Mesenchymal stem cell (in vitro differentiated cells and primary cell): ENCODE results near the gene TEX54. TPM values are rescaled to one million over a fixed set of nuclear protein-coding genes. Genes with fewer than 3 reads are reported as not detected.
A peak's percentile ranks its signal among the peaks of the same experiment; 100 is the strongest.

Source experiments
- DNase-seq: peaks from one replicate; pipeline ENCODE4 v3.0.0-alpha.2; 2013
- H2AFZ ChIP-seq: one replicate; pipeline ENCODE4 v1.6.1; 2013; ENCODE audit warnings: low read depth, mild to moderate bottlenecking, control low read depth, inconsistent platforms, low read length, moderate library complexity
- H2AK5ac ChIP-seq: 2 replicates; pipeline ENCODE4 v1.6.1; 2013; ENCODE audit warnings: low read length, moderate library complexity, mild to moderate bottlenecking, inconsistent platforms; ENCODE audit not compliant: severe bottlenecking
- H2BK120ac ChIP-seq: one replicate; pipeline ENCODE4 v1.6.1; 2013; ENCODE audit warnings: low read depth, mild to moderate bottlenecking, inconsistent platforms, low read length, moderate library complexity
- H2BK12ac ChIP-seq, 2 experiments: one replicate each; pipeline ENCODE4 v1.6.1; 2013; ENCODE audit warnings: inconsistent platforms in 2 of 2, low read length in 2 of 2, mild to moderate bottlenecking in 2 of 2, moderate library complexity in 2 of 2, control low read depth in 1 of 2
- H2BK15ac ChIP-seq: one replicate; pipeline ENCODE4 v1.6.1; 2013; ENCODE audit warnings: mild to moderate bottlenecking, low read depth, inconsistent platforms; ENCODE audit not compliant: poor library complexity, severe bottlenecking
- H2BK5ac ChIP-seq: 2 replicates; pipeline ENCODE4 v1.6.1; 2013; ENCODE audit warnings: low read depth, mild to moderate bottlenecking, low read length, control low read depth, inconsistent platforms; ENCODE audit not compliant: poor library complexity, severe bottlenecking
- H3K14ac ChIP-seq, 2 experiments: one replicate each; pipeline ENCODE4 v1.6.1; 2013; ENCODE audit warnings: inconsistent platforms in 2 of 2, low read length in 2 of 2, control low read depth in 1 of 2, mild to moderate bottlenecking in 1 of 2, moderate library complexity in 1 of 2
- H3K18ac ChIP-seq, 2 experiments: one replicate each; pipeline ENCODE4 v1.6.1; 2013; ENCODE audit warnings: inconsistent platforms in 2 of 2, low read length in 2 of 2, control low read depth in 1 of 2, low read depth in 1 of 2, mild to moderate bottlenecking in 1 of 2
- H3K23ac ChIP-seq, 2 experiments: one replicate each; pipeline ENCODE4 v1.6.1; 2013; ENCODE audit warnings: inconsistent platforms in 2 of 2, low read length in 2 of 2, mild to moderate bottlenecking in 2 of 2, moderate library complexity in 2 of 2, control low read depth in 1 of 2
- H3K27ac ChIP-seq: 2 replicates; pipeline ENCODE4 v1.5.1; 2013; ENCODE audit warnings: mild to moderate bottlenecking, moderate library complexity, low read length, control low read depth, inconsistent platforms; ENCODE audit not compliant: poor library complexity, severe bottlenecking
- H3K27me3 ChIP-seq, 2 experiments: 2 replicates each; pipeline versions ENCODE4 v1.6.1 to v1.7.0; 2013; ENCODE audit warnings: low read length in 2 of 2, mild to moderate bottlenecking in 2 of 2, moderate library complexity in 2 of 2, control low read depth in 1 of 2, inconsistent platforms in 1 of 2; ENCODE audit not compliant: control insufficient read depth in 1 of 2, insufficient read depth in 1 of 2
- H3K36me3 ChIP-seq, 2 experiments: 2 replicates each; pipeline versions ENCODE4 v1.6.1 to v1.7.0; 2013; ENCODE audit warnings: low read length in 2 of 2, control low read depth in 1 of 2, inconsistent platforms in 1 of 2, low read depth in 1 of 2, mild to moderate bottlenecking in 1 of 2; ENCODE audit not compliant: insufficient read depth in 2 of 2, control insufficient read depth in 1 of 2
- H3K4ac ChIP-seq, 2 experiments: one replicate each; pipeline ENCODE4 v1.6.1; 2013; ENCODE audit warnings: inconsistent platforms in 2 of 2, low read length in 2 of 2, mild to moderate bottlenecking in 2 of 2, moderate library complexity in 2 of 2, control low read depth in 1 of 2, low read depth in 1 of 2
- H3K4me1 ChIP-seq: 2 replicates; pipeline ENCODE4 v1.6.1; 2013; ENCODE audit warnings: low read depth, low read length, control low read depth; ENCODE audit not compliant: control insufficient read depth, insufficient read depth
- H3K4me2 ChIP-seq: 2 replicates; pipeline ENCODE4 v1.6.1; 2013; ENCODE audit warnings: low read length, mild to moderate bottlenecking, inconsistent platforms; ENCODE audit not compliant: poor library complexity, severe bottlenecking
- H3K4me3 ChIP-seq, 2 experiments: 2 replicates each; pipeline versions ENCODE4 v1.5.1 to v1.7.0; 2013; ENCODE audit warnings: low read length in 2 of 2, mild to moderate bottlenecking in 2 of 2, control low read depth in 1 of 2, low read depth in 1 of 2; ENCODE audit not compliant: insufficient read depth in 1 of 2
- H3K79me1 ChIP-seq: replicated peaks from 2 replicates; pipeline ENCODE4 v1.6.1; 2013; ENCODE audit warnings: mild to moderate bottlenecking, control low read depth, low read length, inconsistent platforms; ENCODE audit not compliant: poor library complexity, severe bottlenecking
- H3K9ac ChIP-seq: 2 replicates; pipeline ENCODE4 v1.7.0; 2013; ENCODE audit warnings: mild to moderate bottlenecking, low read length, moderate library complexity
- H3K9me3 ChIP-seq: 2 replicates; pipeline ENCODE4 v1.7.0; 2013; ENCODE audit warnings: mild to moderate bottlenecking, low read length; ENCODE audit not compliant: control insufficient read depth
- H4K8ac ChIP-seq: one replicate; pipeline ENCODE4 v1.6.1; 2013; ENCODE audit warnings: inconsistent platforms, mild to moderate bottlenecking, low read length, moderate library complexity
- H4K91ac ChIP-seq: one replicate; pipeline ENCODE4 v1.6.1; 2013; ENCODE audit warnings: mild to moderate bottlenecking, low read length, inconsistent platforms
- WGBS: methylation state at CpG from one replicate; pipeline ENCODE4 v1.1.7; 2013; ENCODE audit warnings: mixed read lengths; 5-methylcytosine and 5-hydroxymethylcytosine counted together
- polyA plus RNA-seq, 2 experiments: library from polyadenylated mRNA; stranded (reverse); fragments of 200-250 nt; gene quantifications; one replicate each; pipeline ENCODE4 v1.2.3, GENCODE V29; 2013

Gene TEX54
- polyA plus RNA-seq (2013, experiment 1 of 2): not detected
- 0.16 TPM for polyA plus RNA-seq (2013, experiment 2 of 2)

DNA sequence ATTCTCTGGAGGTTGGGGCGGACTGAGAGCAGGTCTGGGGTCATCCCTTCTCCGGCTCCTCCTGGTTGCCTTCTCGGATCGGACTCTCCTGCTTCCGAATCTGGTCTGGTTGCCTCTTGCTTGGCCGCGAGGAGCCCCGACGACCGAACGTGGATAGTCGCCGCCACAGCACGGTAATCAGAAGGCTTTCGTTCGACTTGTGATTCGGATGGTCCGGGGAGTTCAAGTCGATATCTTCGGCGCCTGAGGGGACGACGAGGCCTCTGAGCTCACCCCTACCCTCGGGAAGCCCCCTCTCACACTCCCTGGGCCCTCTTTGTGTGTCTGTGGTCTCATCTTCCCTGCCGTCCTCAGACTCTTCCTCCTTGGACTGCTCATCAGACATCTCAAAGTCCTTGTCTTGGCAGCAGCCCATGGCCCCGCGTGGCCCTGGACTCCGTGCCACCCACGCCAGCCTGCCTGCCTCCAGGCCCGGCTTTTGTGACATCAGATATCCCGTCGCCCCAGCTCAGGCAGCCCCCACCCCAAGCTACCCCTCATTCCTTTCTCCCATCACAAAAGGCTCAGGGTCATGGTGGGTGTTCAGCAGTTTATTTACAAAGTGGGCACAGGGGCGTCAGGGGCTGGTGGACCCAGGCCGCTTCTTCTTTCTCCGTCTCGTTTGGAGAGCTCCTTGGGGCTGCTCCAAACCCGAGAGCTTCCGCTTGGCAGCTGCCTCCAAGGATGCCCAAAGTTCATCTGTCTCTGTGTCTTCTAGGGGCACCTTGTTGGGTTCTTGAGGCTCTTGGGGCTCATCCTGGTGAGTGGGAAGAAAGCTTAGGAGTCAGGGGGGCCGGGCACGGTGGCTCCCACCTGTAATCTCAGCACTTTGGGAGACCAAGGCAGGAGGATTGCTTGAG is at the start of gene TEX54:
TEX54 (minus strand) TSS at position 506 of the 899 bp plus-strand sequence.
- H3K9me3 ChIP-seq: no peaks in the 10 kb centered on the region
- H2AK5ac ChIP-seq: no peak within 1 kb of the TSS
- WGBS: 15% methylated on average over 39 of the region's 40 CpGs
- H4K91ac ChIP-seq: peak within 1 kb of the TSS; percentile 96
- H3K4me2 ChIP-seq: peak within 1 kb of the TSS; percentile 82
- DNase-seq: no peak
- peak within 1 kb of the TSS; percentile 48 to 93 for H3K4ac ChIP-seq
- peak within 1 kb of the TSS; percentile 88 to 90 for H3K18ac ChIP-seq
- H3K79me1 ChIP-seq: peaks cover 21% of the 10 kb centered on the region
- peak within 1 kb of the TSS; percentile 84 for H2BK120ac ChIP-seq
- peak within 1 kb of the TSS in 1 of 2 experiments; percentile 78 for H3K23ac ChIP-seq
- H2BK15ac ChIP-seq: peak within 1 kb of the TSS; percentile 88
- H3K14ac ChIP-seq: peak within 1 kb of the TSS in 1 of 2 experiments; percentile 88
- H3K27ac ChIP-seq: peak within 1 kb of the TSS; percentile 82
- H4K8ac ChIP-seq: peak within 1 kb of the TSS; percentile 98
- H2AFZ ChIP-seq: peak within 1 kb of the TSS; percentile 96
- no peaks in the 10 kb centered on the region for H3K27me3 ChIP-seq
- peak within 1 kb of the TSS; percentile 98 for H3K9ac ChIP-seq
- peak within 1 kb of the TSS; percentile 85 to 98 for H3K4me3 ChIP-seq
- peaks cover 17% of the 10 kb centered on the region for H3K4me1 ChIP-seq
- peak within 1 kb of the TSS; percentile 83 for H2BK5ac ChIP-seq
- peak within 1 kb of the TSS in 1 of 2 experiments; percentile 75 for H2BK12ac ChIP-seq
- peaks cover 42 to 49% of the 10 kb centered on the region in 2 experiments for H3K36me3 ChIP-seq

DNA sequence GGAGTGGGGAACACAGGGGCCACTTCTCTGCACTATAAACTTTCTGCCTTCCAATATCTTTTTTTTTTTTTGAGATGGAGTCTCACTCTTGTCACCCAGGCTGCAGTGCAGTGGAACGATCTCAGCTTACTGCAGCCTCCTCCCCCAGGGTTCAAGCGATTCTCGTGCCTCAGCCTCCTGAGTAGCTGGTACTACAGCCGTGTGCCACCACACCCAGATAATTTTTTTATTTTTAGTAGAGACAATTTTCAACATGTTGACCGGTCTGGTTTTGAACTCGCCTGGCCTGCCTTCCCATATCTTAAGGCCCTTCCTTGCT is 49.7 kb upstream of the TEX54 start:
- Histone ChIP-seq H2BK12ac (no peak overlapping the region), H3K36me3 (peaks cover 40 to 56% of the 10 kb centered on the region in 2 experiments), H3K9me3 (no peaks in the 10 kb centered on the region), H2BK5ac (no peak overlapping the region), H2BK120ac (peak overlapping the region; percentile 92), H4K91ac (no peak overlapping the region), H3K4ac (no peak overlapping the region), H4K8ac (no peak overlapping the region), H3K14ac (no peak overlapping the region), H2BK15ac (no peak overlapping the region), H3K27me3 (no peaks in the 10 kb centered on the region), H2AK5ac (no peak overlapping the region), H3K4me2 (peak overlapping the region; percentile 64), H3K23ac (no peak overlapping the region), H3K18ac (no peak overlapping the region), H3K79me1 (peaks cover 21% of the 10 kb centered on the region), H3K4me3 (peak overlapping the region in 1 of 2 experiments; percentile 99), H3K4me1 (peaks cover 19% of the 10 kb centered on the region), H3K27ac (peak overlapping the region; percentile 98), H2AFZ (no peak overlapping the region), H3K9ac (peak overlapping the region; percentile 100)
- 54% methylated on average over 6 of the region's 6 CpGs for WGBS
- DNase-seq: no peak

DNA sequence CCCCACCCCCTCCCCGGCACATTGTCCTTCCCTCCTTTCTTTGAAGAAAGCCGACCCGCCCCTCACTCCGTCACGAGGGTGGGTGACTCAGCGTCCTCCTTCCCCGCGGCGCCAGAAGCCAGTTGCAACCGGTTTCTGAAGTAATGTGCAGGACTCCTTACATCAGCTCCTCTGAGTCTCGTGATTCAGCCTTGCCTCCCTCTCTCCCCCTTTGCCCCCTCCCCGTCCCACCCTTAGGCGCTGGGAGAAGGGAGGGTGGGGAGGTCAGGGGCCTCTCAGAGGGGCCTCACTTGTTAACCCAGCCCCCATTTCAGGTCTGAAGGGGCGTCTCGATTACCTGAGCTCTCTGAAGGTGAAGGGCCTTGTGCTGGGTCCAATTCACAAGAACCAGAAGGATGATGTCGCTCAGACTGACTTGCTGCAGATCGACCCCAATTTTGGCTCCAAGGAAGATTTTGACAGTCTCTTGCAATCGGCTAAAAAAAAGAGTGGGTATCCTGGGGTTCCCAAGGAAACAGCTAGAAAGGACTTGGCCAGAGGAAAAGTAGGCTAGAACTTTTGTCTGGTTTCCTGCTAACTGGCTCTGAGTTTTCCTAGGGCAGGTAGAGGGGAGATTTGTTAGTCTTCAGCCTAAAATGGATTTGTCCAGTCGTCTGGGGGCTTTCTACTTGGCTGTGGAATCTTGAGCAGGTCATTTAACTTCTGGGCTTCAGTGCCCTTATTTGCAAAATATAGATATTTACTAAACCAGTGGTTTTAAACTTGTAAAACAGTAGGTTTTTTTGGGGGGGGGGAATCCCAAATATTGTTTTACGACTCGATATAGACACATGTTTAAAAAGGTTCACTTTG is 49.2 kb upstream of the TEX54 start:
- Histone ChIP-seq H2AK5ac (peak overlapping the region; percentile 37), H2BK120ac (peak overlapping the region; percentile 97), H3K36me3 (peaks cover 34 to 50% of the 10 kb centered on the region in 2 experiments), H3K14ac (peak overlapping the region in 1 of 2 experiments; percentile 2), H3K9me3 (no peaks in the 10 kb centered on the region), H2BK12ac (peak overlapping the region in 1 of 2 experiments; percentile 25), H3K4me3 (peak overlapping the region; percentile 95 to 99), H3K4me1 (peaks cover 19% of the 10 kb centered on the region), H3K27ac (peak overlapping the region; percentile 98), H3K4ac (peak overlapping the region; percentile 84 to 91), H3K4me2 (peak overlapping the region; percentile 64), H3K79me1 (peaks cover 17% of the 10 kb centered on the region), H3K27me3 (no peaks in the 10 kb centered on the region), H2BK15ac (no peak overlapping the region), H3K23ac (no peak overlapping the region), H3K9ac (peak overlapping the region; percentile 100), H3K18ac (peak overlapping the region; percentile 71 to 82), H2AFZ (no peak overlapping the region), H2BK5ac (peak overlapping the region; percentile 67), H4K8ac (peak overlapping the region; percentile 81), H4K91ac (peak overlapping the region; percentile 83)
- DNase-seq: peak; percentile 98
- WGBS: 9% methylated on average over 18 of the region's 21 CpGs
